GM12878 (cell line): Measurements from ENCODE around the gene CHIC2. TPM values are rescaled to one million over a fixed set of nuclear protein-coding genes. Genes with fewer than 3 reads are reported as not detected.

Experiments used
- ATAC-seq: fragments of 200-7000 bp; cut with Tn5 transposase; 3 replicates; pipeline ENCODE4 v1.9.1; 2020; ENCODE audit warnings: mild to moderate bottlenecking, moderate library complexity
- BruUV-seq: library from RNA; stranded (reverse); fragments of 400-500 nt; replicated peaks from 2 replicates; lab custom pipeline; 2021; lab: Mats Ljungman, UMichigan
- CTCF ChIA-PET: fragments of 300-600 bp; sonication (Branson Sonifier 250); formaldehyde crosslinking; extraction: SDS; loops from one replicate; lab custom pipeline; 2021; ENCODE audit warnings: inconsistent platforms; lab: Yijun Ruan, JAX
- POLR2A ChIA-PET: fragments of 350-600 bp; formaldehyde crosslinking; extraction: SDS; loops from one replicate; lab custom pipeline; 2021; ENCODE audit warnings: inconsistent platforms; lab: Charles Lee
- RAD21 ChIA-PET: fragments of 300-600 bp; sonication (Branson Sonifier 250); formaldehyde crosslinking; loops from one replicate; lab custom pipeline; 2023; ENCODE audit warnings: antibody characterized with exemption; ENCODE audit not compliant: unreplicated experiment; lab: Charles Lee
- SMC1A ChIA-PET: fragments of 300-600 bp; sonication (Branson Sonifier 250); formaldehyde crosslinking; loops from one replicate; lab custom pipeline; 2023; ENCODE audit not compliant: unreplicated experiment, uncharacterized antibody; lab: Charles Lee
- DNase-seq: peaks from one replicate; pipeline ENCODE4 v3.0.0-alpha.2; 2011; ENCODE audit warnings: low read depth, low spot score
- FAIRE-seq: peaks from 3 replicates; lab custom pipeline; 2011; peaks lifted over from hg19 to GRCh38; lab: Jason Lieb, UNC
- H2AFZ ChIP-seq: 2 replicates; pipeline ENCODE4 v1.6.0; 2011; ENCODE audit warnings: low read depth, low read length, control low read depth; ENCODE audit not compliant: control insufficient read depth
- H3K27ac ChIP-seq: 2 replicates; pipeline ENCODE4 v1.5.1; 2011; ENCODE audit warnings: control low read depth; ENCODE audit not compliant: control insufficient read depth, insufficient read depth
- H3K27me3 ChIP-seq, 2 experiments: replicated peaks in 1 of 2; 2 replicates each; pipeline versions ENCODE4 v1.6.0 to v1.6.1; 2011; ENCODE audit warnings: low read length in 1 of 2; ENCODE audit not compliant: control insufficient read depth in 2 of 2, insufficient read depth in 2 of 2
- H3K36me3 ChIP-seq, 2 experiments: 2 replicates each; pipeline ENCODE4 v1.5.1; 2011; ENCODE audit warnings: low read length in 1 of 2; ENCODE audit not compliant: control insufficient read depth in 2 of 2, insufficient read depth in 2 of 2
- H3K4me1 ChIP-seq: 2 replicates; pipeline ENCODE4 v1.6.1; 2011; ENCODE audit warnings: mild to moderate bottlenecking, low read length, moderate library complexity, mixed read lengths; ENCODE audit not compliant: control insufficient read depth, insufficient read depth
- H3K4me2 ChIP-seq: 2 replicates; pipeline ENCODE4 v1.6.0; 2011; ENCODE audit warnings: control low read depth; ENCODE audit not compliant: control insufficient read depth, insufficient read depth
- H3K4me3 ChIP-seq: fragments of 200-600 bp; sonication (generic); 2 replicates; pipeline ENCODE4 v1.5.1; 2016
- H3K79me2 ChIP-seq: 2 replicates; pipeline ENCODE4 v1.6.0; 2011; ENCODE audit warnings: low read length; ENCODE audit not compliant: control insufficient read depth, insufficient read depth
- H3K9ac ChIP-seq: 2 replicates; pipeline ENCODE4 v1.8.0; 2011; ENCODE audit warnings: low read length, control low read depth, mixed read lengths; ENCODE audit not compliant: control insufficient read depth, insufficient read depth
- H3K9me3 ChIP-seq: replicated peaks from 3 replicates; pipeline ENCODE4 v1.5.1; 2011; ENCODE audit warnings: mild to moderate bottlenecking, low read length; ENCODE audit not compliant: control insufficient read depth, insufficient read depth
- H4K20me1 ChIP-seq: 2 replicates; pipeline ENCODE4 v1.6.0; 2011; ENCODE audit not compliant: control insufficient read depth, insufficient read depth
- E2F8 ChIP-seq: fragments of 450-650 bp; IDR thresholded peaks from 2 replicates; pipeline ENCODE4 v1.6.1; 2018; ENCODE audit warnings: mild to moderate bottlenecking, low read depth, moderate library complexity; ENCODE audit not compliant: partially characterized antibody
- ESRRA ChIP-seq: IDR thresholded peaks from 2 replicates; pipeline ENCODE4 v1.6.1; 2012; ENCODE audit warnings: mild to moderate bottlenecking, low read length, improper control_type of control experiment
- HCFC1 ChIP-seq: fragments of 150-350 bp; IDR thresholded peaks from 2 replicates; pipeline ENCODE4 v1.6.1; 2014; ENCODE audit warnings: low read length
- RAD21 ChIP-seq: IDR thresholded peaks from 2 replicates; pipeline ENCODE4 v1.6.1; 2011; ENCODE audit warnings: mild to moderate bottlenecking, low read depth, low read length, moderate library complexity; ENCODE audit not compliant: insufficient read depth
- RUNX3 ChIP-seq: IDR thresholded peaks from 2 replicates; pipeline ENCODE4 v1.6.1; 2012; ENCODE audit warnings: low read length, inconsistent platforms
- TCF7 ChIP-seq: IDR thresholded peaks from 2 replicates; pipeline ENCODE4 v1.6.1; 2014; ENCODE audit warnings: antibody characterized with exemption, borderline replicate concordance
- ZBTB33 ChIP-seq: fragments of 450-650 bp; IDR thresholded peaks from 2 replicates; pipeline ENCODE4 v1.6.1; 2017; ENCODE audit warnings: mild to moderate bottlenecking
- in situ Hi-C: fragments of 300-500 bp; cut with MboI; formaldehyde crosslinking; loops from 9 replicates; pipeline ENCODE4 v1.14.3; 2018; ENCODE audit warnings: mixed read lengths
- intact Hi-C: fragments of 100-400 bp; cut with micrococcal nuclease; formaldehyde crosslinking; loops from one replicate; pipeline ENCODE4 v1.14.2; 2022; ENCODE audit not compliant: unreplicated experiment
- polyA plus RNA-seq, 11 experiments: library from polyadenylated mRNA; depleted of rRNA in 4 of 11; unstranded in 6 of 11; stranded (reverse) in 5 of 11; fragments of >200 nt; fragmentation: Nextera tagmentation in 4 of 11; fragmentation: Illumina TruSeq in 1 of 11; extraction: Ambion mirVana in 4 of 11; extraction: Trizol in 1 of 11; gene quantifications; 1 replicate in 1 of 11; 2 replicates in 10 of 11; pipeline versions ENCODE4 v1.2.1 to v1.2.3, GENCODE V29; 2011 to 2016; ENCODE audit warnings: inconsistent platforms in 2 of 11, missing spikeins in 2 of 11, low read depth in 1 of 11
- total RNA-seq, 4 experiments: library from RNA; depleted of rRNA in 3 of 4; stranded (reverse); fragments of >200 nt in 3 of 4; fragmentation: Illumina TruSeq in 1 of 4; extraction: Trizol in 1 of 4; gene quantifications; 2 replicates each; pipeline versions ENCODE4 v1.2.1 to v1.2.3, GENCODE V29; 2013 to 2021
- TF ChIP-seq, protein P1 (sequence below): IDR thresholded peaks from 2 replicates; pipeline ENCODE4 v1.6.1; 2011; ENCODE audit warnings: low read depth, low read length, improper control_type of control experiment, borderline replicate concordance

CHIC2 gene
- total and polyA plus RNA-seq, 10 of the 15 experiments (the other 5 are each of a cell fraction or from before 2014, with no cell fraction given): 0.80 to 24.4 (median 12.2) TPM

GRCh38 chr4:54058171-54058570, 6.2 kb downstream of the CHIC2 start (continued):
- TF ChIP-seq, protein P1, sequence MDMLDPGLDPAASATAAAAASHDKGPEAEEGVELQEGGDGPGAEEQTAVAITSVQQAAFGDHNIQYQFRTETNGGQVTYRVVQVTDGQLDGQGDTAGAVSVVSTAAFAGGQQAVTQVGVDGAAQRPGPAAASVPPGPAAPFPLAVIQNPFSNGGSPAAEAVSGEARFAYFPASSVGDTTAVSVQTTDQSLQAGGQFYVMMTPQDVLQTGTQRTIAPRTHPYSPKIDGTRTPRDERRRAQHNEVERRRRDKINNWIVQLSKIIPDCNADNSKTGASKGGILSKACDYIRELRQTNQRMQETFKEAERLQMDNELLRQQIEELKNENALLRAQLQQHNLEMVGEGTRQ: no peak
- no peak for TF ChIP-seq E2F8
- TF ChIP-seq ESRRA: no peak
- TF ChIP-seq RAD21: no peak
- TF ChIP-seq, all 136 proteins: peak for 7

- RAD21 ChIA-PET: interaction anchor here (1.1 kb wide), 1 partner anchor 351 kb away, joined by 4 read pairs; no protein-coding TSS in a partner anchor
- Histone ChIP-seq H3K36me3 (no peaks in the 10 kb centered on the region), H4K20me1 (no peaks in the 10 kb centered on the region), H3K4me2 (peak overlapping the region; percentile 46; the same call in 1 of the 2 replicates), H2AFZ (no peak overlapping the region), H3K9me3 (no peaks in the 10 kb centered on the region; the same call in 2 of the 3 replicates), H3K27ac (no peak overlapping the region), H3K27me3 (no peaks in the 10 kb centered on the region), H3K4me3 (peak overlapping the region; percentile 24; the same call in 1 of the 2 replicates), H3K9ac (no peak overlapping the region), H3K4me1 (peaks cover 9% of the 10 kb centered on the region; the same call in 1 of the 2 replicates), H3K79me2 (peaks cover 49% of the 10 kb centered on the region)
- no TSS peak for BruUV-seq
- POLR2A ChIA-PET: interaction anchor here (1.1 kb wide), 1 partner anchor 12 kb away, joined by 3 read pairs; no protein-coding TSS in a partner anchor
- SMC1A ChIA-PET: interaction anchor here (1.0 to 1.7 kb wide), 7 partner anchors 18 to 350 kb away, joined by 3 to 7 read pairs (median 4); no protein-coding TSS in a partner anchor
- TF ChIP-seq TCF7 (peak; percentile 63; the same call in 1 of the 2 replicates), HCFC1 (no peak), RUNX3 (0 out of 2 replicates have a peak, but pooled peaks have one; percentile 11), ZBTB33 (no peak)
- DNase-seq (no peak), ATAC-seq (peak; percentile 26), FAIRE-seq (no peak)
- CTCF ChIA-PET: interaction anchor here (1.1 to 2.8 kb wide), 3 partner anchors 43 to 1511 kb away, joined by 3 to 11 read pairs (median 4); no protein-coding TSS in a partner anchor
- in situ Hi-C loops (no loop called here), intact Hi-C loops (no loop called here)
Observed at GRCh38 chr4:54056360-54056759, 8.0 kb downstream of the CHIC2 start.
